ENCODE results near the gene C10orf105.

The C10orf105 gene

DNA sequence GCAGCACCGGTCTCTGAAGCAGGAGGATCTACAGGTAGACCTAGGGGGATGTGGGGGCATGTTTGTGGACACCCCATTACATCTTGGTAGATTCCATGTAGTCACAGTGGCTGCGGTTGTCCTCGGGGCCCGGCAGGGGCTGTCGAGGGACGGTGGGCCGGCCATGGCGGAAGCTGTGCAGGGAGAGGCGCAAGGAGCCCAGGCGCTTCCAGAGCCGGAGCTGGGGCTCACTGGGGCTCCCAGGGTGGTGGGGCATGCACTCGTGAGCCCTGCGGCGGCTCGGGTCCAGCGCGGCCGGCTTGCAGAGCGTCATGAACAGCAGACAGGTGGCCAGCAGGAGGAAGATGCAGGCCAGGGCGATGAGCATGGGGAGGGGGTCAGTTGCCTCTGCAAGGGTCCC is 3.7 kb downstream of the C10orf105 start:
- no peak for DNase-seq

DNA sequence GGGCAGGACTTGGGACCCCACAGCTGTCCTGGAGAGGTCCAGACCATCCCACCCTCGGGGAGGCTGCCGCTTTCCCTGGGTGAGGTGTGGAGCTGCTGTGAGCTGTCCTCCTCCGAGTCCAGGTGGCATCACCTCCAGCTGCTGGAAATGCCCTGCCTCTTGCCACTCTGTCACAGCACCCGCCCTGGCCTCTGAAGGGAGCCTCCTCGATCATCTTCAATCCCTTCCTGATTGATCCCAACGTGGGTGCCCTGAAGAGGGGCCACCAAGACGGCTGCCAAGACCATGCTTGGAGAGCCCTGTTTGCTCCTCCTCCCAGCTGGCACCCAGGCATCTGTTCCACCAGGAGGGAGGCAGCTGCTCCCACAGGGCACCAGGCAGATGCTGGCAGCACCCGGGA is 4.6 kb downstream of the C10orf105 start:
- peak in 1 of 14 donors; percentile 43 for DNase-seq

DNA sequence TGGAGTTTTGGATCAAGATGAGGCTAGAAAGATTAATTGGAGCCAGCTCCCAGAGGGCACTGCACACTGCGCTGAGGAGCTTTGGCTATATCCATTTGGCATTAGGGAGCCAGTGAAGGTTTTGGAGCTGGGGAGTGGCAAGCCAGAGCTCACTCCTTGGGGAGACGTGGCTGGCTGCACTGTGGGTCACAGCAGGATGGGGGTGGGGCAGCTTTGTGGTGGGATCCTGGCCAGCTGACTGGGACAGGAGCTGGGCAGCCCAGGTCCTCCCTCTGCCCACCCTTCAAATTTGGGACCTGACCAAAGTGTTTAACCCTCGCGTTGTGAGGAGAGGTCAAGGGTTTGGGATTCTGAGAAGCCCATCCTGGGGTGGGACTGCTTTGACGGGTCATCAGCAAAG is 5.0 kb downstream of the C10orf105 start:
- peak in 1 of 14 donors; percentile 13 for DNase-seq

DNA sequence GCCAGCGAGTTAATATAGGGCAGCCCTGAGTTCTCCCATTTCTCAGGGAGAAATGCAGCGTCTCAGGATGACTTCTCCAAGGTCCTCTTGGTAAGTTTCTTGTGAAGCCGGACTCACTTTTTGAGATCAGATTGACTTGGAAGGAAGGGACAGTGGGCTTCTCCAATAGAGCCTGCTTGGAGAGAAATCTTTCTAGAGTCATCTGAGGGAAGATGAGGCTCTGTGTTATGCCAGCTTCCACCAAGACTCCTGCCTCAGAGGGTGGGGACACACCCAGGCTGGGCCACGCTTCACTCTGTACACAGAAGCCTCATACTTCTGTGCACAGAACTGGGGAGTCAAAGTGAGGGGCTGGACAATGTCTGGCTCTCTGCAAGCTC is 5.6 kb downstream of the C10orf105 start:
- no peak for DNase-seq

DNA sequence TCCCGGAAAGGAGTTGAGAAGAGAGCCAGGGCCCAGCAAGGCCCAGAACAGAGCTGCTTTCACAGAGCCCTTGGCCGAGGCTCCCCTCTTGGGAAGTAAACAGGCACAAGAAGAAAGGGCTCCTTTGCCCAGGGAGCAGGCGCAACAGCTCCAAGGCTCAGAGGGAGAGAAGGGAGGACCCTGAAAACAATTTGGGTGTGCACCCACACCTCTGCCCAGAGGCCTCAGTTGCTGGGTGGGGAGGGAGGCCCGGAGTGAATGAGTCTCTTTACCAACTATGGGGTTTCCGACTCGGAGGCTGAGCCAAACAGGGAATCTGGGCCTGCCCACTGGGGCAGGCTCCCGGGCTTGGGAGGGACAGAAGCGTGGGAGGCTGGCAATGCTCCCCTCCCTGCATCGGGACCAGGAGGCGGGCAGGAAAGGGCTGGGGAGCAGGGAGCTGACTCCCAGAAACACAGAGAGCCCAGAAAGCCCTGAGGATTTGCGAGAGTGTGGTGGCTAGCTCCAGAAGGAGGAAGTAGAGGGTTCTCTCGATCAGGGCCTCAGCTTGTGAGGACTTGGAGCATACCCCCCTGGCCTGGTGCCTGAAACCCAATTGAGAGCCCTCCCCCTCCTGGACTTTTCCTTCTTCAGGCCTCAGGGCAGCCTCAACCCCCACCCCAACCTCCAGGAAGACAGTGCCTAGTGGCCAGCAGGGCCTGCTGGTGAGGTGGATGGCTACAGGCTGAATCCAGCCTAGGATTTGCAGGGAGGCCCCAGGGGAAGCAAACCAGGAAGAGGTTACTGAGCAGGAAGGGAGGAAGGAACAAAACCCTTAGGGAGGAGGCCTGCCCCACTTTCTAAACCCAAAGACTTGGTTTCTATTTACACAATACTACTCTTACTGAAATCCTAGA is 6.2 kb downstream of the C10orf105 start:
- peak; percentile 47 to 96 (median 88) for DNase-seq

DNA sequence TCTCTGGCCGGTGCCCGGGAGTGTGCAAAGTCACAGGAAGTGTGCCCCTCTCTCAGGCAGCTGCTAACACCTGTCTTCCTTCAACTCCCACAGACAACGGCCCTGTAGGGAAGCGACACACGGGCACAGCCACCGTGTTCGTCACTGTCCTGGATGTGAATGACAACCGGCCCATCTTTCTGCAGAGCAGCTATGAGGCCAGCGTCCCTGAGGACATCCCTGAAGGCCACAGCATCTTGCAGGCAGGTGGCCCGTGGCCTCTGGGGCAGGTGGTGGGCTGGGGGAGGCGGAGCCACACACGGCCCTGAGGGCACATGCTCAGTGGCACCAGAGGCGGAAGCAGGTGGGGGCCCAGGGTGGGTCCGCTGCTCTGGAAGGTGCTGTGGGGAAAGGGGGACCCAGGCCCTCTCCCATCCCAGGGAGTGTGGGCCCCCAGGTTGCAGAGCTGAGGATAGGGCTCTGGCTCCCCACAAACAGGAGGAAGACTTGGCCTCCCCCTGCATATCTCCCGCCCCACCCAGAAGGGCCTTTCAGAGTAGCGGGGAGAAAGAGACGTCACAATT is 6.9 kb downstream of the C10orf105 start:
- DNase-seq = peak in 1 of 14 donors; percentile 59

DNA sequence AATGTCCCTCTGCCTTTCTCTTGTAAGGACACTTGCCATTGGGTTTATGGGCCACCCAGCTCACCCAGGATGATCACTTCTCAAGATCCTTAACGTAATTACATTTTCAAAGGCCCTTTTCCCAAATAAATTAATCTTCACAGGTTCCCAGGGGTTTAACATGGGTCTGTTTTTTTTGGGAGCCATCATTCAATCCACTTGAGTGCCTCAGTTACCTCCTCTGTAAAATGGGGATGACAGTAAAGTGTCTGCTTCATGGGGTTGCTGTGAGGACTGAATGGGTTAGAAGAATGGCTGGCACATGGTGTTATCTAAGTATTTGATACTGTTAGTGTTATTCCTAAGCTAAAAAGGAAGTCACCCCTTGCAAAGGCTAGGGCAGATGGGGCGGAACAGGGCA is 7.4 kb downstream of the C10orf105 start:
- DNase-seq = no peak

DNA sequence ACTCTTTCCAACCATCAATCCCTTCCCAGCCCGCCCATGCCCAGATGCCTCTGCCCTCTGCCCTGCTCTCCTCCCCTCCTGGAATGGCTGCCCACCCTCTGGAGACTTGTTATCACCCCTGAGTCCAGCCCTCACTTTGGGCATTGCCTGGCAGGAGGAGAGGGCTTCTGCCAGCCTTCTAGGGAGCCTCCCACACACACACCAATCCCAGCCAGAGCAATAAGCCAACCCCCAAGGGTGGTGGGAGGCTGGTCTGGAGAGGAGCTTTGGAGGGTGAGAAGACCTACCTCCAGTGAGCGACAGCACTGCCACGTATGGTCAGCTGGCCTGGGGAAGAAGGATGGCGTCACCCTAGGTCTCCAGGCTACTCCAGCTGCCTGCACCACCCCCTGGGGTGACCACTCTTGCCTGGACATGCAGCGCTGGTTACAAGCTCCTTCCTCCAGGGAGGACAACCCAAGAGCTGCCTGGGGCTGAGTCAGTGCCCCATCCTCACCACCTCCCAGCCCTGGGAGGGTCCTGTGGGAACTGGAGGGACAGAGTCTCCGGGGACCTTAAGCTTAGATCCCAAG is 8.4 kb downstream of the C10orf105 start:
- DNase-seq = no peak

DNA sequence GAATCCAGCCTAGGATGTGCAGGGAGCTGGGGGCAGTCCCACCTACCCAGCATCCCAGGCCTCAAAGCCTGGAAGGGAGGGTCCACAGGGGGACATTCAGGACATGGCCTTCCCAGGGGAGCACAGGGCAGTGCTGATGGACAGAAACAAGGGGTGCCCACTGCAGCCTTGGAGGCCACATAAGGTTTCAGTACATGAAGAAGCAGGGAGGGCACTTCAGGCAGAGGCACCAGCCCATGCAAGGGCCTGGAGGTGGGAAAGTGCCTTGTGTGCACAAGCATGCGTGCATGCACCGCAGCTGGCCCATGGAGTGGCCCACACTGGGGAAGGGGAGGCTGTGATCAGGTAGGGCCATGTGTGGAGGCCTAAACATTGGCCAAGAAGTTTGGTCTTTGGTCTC is 9.1 kb downstream of the C10orf105 start:
- DNase-seq = no peak

DNA sequence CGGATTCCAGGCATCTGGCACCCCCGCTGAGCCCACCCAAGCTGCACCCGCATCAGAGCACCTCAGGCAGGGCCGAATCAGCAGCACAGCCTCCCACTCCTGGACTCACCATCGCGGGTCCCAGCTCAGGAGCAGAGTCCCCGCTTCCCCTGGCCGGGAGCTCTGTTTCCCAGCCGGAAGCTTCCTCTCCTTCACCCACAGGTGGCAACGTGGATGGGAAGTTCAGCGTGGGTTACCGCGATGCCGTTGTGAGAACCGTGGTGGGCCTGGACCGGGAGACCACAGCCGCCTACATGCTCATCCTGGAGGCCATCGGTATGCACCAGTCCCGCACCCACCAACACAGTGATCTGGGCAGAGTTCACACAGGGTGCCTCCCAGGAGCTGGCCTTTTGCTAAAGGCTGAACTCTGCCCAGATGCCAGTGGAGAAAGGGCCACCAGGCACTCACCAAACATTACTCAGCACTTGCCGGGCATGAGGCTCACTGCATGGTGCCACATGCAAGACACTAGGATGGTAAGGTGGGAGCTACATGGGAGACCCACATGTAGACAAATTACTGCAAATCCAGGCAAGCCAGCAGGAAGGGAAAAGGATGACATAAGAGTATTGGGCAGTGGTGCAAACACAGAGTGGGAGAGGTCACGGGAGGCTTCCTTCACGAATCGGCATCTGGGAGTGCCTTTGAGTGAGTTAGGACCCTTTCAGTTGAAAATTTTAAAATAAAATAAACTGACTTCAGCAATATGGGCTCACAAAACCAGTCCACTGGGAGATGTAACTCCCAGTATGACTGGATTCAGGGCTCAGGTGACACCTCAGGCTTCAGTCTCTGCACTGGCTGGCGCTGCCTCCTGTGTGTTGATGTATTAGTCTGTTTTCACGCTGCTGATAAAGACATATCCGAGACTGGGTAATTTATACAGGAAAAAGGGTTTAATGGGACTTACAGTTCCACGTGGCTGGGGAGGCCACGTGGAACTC is 10.4 kb downstream of the C10orf105 start:
- no peak for DNase-seq

DNA sequence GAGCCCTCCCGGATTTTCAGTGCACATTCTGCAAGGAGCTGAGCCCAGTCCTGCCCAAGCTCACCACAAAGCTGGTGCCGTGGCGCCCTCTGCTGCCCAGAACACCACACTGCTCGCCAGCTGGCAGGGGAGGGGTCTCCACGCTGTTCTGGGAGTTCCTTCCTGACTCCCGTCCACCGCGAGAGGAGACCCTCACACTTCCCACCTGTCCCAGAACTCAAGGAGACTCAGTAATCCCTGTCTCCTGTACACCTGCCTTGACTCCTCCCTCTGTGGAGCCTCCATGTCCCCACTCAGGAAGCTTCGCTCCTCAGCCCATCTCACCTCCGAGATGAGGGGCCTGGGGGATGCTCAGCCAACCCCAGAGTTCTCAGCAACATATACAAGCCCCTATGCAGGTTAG is 11.3 kb downstream of the C10orf105 start:
- DNase-seq = peak in 10 of 14 donors; percentile 19 to 66 (median 44)

DNA sequence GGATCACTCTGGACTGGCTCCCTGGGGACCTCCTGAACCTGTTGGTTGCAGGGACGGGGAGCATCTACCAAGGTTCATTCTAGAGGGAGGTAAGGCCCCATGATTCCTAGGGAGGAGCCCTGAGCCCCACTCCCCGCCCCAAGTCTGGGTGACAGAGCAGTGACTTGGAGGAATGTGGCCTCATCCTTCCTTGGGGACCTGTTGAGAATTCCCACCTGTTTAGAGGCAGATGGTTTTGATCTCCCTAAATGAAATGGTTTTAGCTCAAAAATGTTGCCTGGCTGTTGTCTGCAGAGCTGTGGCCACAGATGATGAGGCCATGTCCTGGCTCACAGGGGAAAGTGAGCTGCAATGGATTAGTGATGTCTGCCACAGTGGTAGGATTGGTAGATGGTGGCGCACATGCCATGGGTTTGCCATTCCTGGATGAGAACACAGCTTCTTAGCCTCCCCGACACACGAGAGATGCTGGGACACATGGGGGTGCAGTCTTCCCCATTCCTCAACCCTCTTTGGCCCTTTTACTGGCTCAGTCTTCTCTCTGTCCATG is 12.3 kb downstream of the C10orf105 start:
- DNase-seq = no peak

DNA sequence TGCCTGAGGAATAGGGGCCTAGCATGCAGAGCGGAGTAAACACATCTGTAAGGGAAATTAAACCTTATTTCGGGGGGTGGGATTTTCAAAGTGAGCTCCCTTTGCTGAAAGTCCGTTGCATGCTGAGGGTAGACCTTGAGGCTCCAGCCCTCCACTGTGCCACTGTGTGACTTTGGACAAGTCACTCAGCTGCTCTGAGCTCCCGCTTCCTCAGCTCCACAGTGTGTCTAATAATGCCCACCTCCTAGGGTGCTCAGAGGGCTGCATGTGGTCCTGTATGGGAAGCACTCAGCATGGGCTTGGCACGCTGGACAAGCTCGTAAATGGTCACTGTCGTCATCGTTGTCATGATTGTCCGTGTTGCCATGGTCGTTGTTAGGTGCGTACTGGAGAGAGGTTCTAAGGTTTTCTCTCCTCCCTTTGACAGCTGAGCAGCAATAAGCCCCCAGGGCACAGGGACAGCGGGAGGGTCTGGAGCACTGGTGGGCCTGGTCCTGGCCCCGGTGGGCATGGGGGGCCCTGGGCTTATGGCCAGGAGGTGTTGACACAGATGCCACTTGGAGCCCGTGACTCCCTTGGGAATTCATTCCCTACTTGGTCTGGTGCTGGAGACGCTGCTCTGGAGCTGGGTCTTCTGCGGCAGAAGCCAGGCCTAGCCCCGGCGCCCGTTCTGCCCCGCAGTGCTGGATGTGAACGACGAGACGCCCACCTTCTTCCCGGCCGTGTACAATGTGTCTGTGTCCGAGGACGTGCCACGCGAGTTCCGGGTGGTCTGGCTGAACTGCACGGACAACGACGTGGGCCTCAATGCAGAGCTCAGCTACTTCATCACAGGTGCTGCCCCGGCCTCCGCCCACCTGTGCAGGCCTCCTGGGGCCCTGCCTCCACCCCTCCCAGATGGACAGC is 13.1 kb downstream of the C10orf105 start:
- DNase-seq = no peak

DNA sequence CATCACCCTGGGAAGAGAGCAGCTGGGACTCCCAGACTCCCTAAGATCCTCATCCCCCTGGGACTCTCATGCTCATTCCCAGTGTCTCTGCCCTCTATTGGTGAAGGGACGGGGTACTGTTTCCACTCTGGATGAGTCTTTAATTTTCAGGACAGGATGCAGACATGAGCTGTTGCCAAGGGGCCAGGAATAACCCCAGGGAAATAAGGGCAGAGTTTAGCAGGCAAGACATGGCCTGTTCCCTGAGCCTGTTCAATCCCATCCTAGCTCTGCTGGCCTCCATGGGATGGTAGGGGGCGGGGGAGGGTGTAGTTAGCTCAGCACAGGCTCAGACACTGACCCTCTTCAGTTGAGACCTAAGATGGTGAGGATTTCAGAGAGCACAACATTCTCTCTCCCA is 14.0 kb downstream of the C10orf105 start:
- DNase-seq = no peak

DNA sequence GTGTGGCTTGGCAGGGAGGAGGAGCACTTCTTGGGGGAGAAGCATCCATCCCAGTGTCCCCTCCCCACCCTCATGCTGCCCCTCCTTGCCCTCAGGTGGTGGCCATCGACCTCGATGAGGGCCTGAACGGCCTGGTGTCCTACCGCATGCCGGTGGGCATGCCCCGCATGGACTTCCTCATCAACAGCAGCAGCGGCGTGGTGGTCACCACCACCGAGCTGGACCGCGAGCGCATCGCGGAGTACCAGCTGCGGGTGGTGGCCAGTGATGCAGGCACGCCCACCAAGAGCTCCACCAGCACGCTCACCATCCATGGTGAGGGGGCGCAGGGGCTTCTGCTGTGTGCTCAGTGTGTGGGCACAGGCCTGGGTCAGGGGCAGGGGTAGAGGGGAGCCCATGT is 14.8 kb downstream of the C10orf105 start:
- DNase-seq = no peak

DNA sequence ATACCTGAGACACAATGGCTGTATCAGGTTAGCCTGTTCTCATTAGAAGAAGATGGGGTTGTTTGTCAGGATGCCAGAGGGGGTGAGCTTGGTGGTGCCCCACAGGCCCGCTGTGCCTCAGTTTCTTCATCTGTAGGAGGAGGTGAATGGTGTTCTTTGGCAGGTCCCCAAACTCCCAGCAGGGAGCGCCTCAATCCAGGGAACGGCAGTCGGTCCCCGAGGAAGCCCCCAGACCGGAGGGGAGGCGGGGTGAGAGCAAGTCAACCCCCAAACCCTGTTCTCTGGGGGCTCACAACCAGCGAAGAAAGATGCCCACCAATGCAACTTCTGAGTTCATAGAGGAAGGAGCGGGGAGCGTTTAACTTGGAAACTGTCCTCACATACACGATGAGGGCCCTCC is 16.0 kb downstream of the C10orf105 start:
- no peak for DNase-seq

DNA sequence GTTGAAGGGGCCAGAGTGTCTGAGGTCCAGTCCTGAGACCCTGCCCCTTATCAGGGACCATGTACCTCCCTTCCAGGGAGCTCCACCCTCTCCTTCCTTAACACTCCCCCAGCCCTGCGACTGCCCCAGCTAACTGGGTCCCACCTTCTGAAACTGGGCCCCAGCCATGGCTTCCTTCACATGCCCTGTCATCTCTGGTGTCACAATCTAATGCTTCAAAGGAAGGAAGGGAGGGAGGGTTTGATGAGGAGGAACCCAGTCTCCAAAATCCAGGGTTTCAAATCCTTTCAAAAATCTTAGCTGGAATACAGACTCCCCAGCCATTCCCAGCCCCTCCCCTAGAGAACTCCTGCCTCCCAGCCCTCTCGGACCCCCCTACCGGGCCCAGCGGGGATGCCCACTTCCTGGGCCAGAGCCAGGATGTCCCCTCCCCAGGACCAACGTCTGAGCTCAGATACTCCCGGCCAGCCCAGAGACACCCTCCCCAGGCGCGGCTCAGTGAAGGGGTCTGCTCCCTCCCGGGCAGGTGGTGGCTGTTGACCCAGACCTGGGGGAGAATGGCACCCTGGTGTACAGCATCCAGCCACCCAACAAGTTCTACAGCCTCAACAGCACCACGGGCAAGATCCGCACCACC is 18.0 kb downstream of the C10orf105 start:
- DNase-seq = no peak

DNA sequence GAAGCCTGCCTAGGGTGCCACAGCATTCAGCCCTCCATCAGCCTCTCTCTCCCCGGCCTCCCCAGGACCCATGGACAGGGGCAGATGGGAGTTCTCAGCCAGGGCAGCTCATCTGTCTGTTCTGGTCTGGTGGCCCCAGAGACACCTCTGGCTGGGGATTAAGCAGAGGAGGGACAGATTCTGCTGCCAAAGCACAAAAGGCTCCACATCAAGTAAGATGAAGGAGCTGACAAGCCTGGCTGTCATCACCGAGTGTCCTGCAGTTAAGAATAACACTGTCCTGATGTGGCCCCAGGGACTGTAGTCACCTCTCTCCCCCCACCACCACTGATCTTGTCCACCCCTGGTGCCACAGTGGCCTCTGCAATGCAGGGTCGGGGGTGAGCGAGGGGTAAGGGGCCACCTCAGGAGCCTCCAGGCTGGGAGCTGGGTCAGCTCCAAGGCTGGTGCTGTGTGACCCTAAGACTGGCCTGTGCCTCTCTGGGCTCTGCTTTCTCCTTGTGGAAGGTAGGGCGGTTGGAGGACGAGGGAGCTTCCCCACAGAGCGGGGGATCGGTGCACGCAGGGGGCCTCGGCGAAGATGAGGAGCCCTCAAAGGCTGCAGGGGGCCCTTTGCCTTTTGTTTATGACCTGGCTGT is 18.7 kb downstream of the C10orf105 start:
- no peak for DNase-seq

DNA sequence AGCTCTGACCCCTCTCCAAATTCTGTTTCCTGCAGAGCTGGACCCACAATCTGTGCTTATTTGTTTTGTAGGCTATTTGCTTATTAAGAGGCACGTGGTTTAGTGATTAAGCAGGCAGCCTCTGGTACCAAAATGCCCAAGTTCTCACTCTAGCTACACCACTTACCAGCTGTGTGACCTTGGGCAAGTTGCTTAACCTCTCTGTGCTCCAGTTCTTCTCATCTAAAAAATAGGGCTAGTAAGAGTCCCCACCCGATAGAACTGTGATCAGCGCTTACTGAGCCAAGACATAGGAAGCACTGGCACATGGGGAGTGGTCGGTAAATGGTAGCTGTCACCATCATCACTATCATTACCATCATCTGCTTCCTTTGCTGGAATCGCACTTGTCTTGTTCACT is 20.8 kb downstream of the C10orf105 start:
- DNase-seq = no peak
